ENCODE results near the gene UBFD1. TPM values are rescaled to one million over a fixed set of nuclear protein-coding genes. Genes with fewer than 3 reads are reported as not detected.

The UBFD1 gene
- total and polyA plus RNA-seq, 10 of the 15 experiments (the other 5 are each of a cell fraction or from before 2014, with no cell fraction given) = 7.3 to 48.5 (median 32.1) TPM

GRCh38 chr16:23532448-23532847 is 25.1 kb upstream of the UBFD1 start:
- no peaks in the 10 kb centered on the region; the same call in 1 of the 2 replicates for H4K20me1 ChIP-seq (ENCODE audit: control insufficient read depth, insufficient read depth)
- H2AFZ ChIP-seq (ENCODE audit: control insufficient read depth, low read depth, low read length) = no peak overlapping the region
- no peak for FAIRE-seq
- H3K4me1 ChIP-seq (ENCODE audit: control insufficient read depth, insufficient read depth, low read length) = no peaks in the 10 kb centered on the region
- ATAC-seq = no peak
- ChIA-PET POLR2A (no interaction called here), CTCF (no interaction called here), SMC1A (ENCODE audit: uncharacterized antibody, unreplicated experiment) (no interaction called here), RAD21 (ENCODE audit: unreplicated experiment) (no interaction called here)
- no peak overlapping the region for H3K27ac ChIP-seq (ENCODE audit: control insufficient read depth, insufficient read depth)
- 100% methylated on average over 1 of the region's 1 CpG for WGBS (ENCODE audit: insufficient coverage, insufficient replicate concordance, low lambda C conversion rate, missing lambda C conversion rate)
- DNase-seq (ENCODE audit: low read depth, low spot score) = no peak
- H3K4me3 ChIP-seq = no peak overlapping the region
- H3K36me3 ChIP-seq (ENCODE audit: control insufficient read depth in 2 of 2, insufficient read depth in 2 of 2, low read length in 1 of 2) = peaks cover 24 to 40% of the 10 kb centered on the region in 2 experiments
- no peak for TF ChIP-seq CEBPZ (IDR thresholded peaks at IDR 0.05; ENCODE audit: low read depth, low read length)
- TF ChIP-seq ZBTB4 (CRISPR knock-in tag; IDR thresholded peaks at IDR 0.05) = no peak
- TF ChIP-seq BCL3 (IDR thresholded peaks at IDR 0.05; ENCODE audit: borderline replicate concordance, insufficient read depth, low read depth, low read length, poor library complexity, severe bottlenecking) = no peak
- TF ChIP-seq JUND (IDR thresholded peaks at IDR 0.05; ENCODE audit: low read depth, low read length) = no peak
- TF ChIP-seq ATF7 (IDR thresholded peaks at IDR 0.05; ENCODE audit: low read depth) = no peak
- no peak for TF ChIP-seq ETV6 (conservative IDR thresholded peaks at IDR 0.05 in 1 of 2, IDR thresholded peaks at IDR 0.05 in 1 of 2; ENCODE audit: borderline replicate concordance in 1 of 2, low read depth in 1 of 2)
- no peak for TF ChIP-seq MEF2A (IDR thresholded peaks at IDR 0.05; ENCODE audit: insufficient read depth, low read depth, low read length)
- no peak for TF ChIP-seq STAT1 (conservative IDR thresholded peaks at IDR 0.05)
- in situ Hi-C loops (cut with MboI) (no loop called here), intact Hi-C loops (cut with micrococcal nuclease; ENCODE audit: unreplicated experiment) (no loop called here)
- H3K27me3 ChIP-seq (replicated peaks in 1 of 2; ENCODE audit: control insufficient read depth in 2 of 2, insufficient read depth in 2 of 2, low read length in 1 of 2) = no peaks in the 10 kb centered on the region
- no peak overlapping the region for H3K9ac ChIP-seq (ENCODE audit: control insufficient read depth, insufficient read depth, low read length)
- H3K79me2 ChIP-seq (ENCODE audit: control insufficient read depth, insufficient read depth, low read length) = no peaks in the 10 kb centered on the region
- BruUV-seq (replicated peaks) = no TSS peak
- no peak overlapping the region for H3K4me2 ChIP-seq (ENCODE audit: control insufficient read depth, insufficient read depth)
- H3K9me3 ChIP-seq (replicated peaks; ENCODE audit: control insufficient read depth, insufficient read depth, low read length) = no peaks in the 10 kb centered on the region
